ENCODE data around the gene RFC4. TPM values are rescaled to one million over a fixed set of nuclear protein-coding genes. Genes with fewer than 3 reads are reported as not detected.

Gene RFC4
- total and polyA plus RNA-seq, 2 of the 13 experiments (the other 11 are each of a cell fraction or from before 2014, with no cell fraction given), result 18.5 to 103 TPM

DNA sequence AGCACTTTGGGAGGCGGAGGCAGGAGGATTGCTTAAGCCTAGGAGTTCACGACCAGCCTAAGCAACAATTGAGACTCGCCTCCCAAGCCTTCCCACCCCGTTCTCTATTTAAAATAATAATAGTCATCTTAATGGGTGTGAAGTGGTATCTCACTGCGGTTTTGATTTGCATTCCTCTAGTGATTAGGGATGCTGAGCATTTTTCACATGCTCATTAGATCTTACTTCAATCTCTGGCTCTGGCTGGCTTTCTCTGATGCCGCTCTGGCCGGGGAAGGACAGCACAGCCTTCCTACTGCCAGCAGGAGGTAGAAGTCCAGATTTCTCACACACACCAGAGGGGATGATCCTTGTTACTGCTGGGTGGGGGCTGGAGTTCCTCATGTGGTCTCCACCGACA is 30.3 kb downstream of the RFC4 start:
- peaks cover 3 to 4% of the 10 kb centered on the region in 2 experiments; a peak in 2 of 5 replicates for H3K27me3 ChIP-seq (ENCODE audit: control insufficient read depth in 1 of 2, insufficient read depth in 2 of 2, low read length in 2 of 2)
- H3K9ac ChIP-seq (ENCODE audit: insufficient read depth, low read depth, low read length), result no peak overlapping the region
- no peaks in the 10 kb centered on the region for H3K36me3 ChIP-seq (replicated peaks in 1 of 2; ENCODE audit: control insufficient read depth in 1 of 2, insufficient read depth in 2 of 2, low read length in 2 of 2)
- DNase-seq (ENCODE audit: low spot score), result peak; percentile 29
- intact Hi-C loops (cut with micrococcal nuclease; ENCODE audit: unreplicated experiment), result no loop called here
- no TSS peak for BruUV-seq (replicated peaks)
- 48% methylated on average over 7 of the region's 8 CpGs for WGBS (ENCODE audit: low lambda C conversion rate)
- peak; percentile 93 for ATAC-seq
- POLR2A ChIA-PET, result no interaction called here
- peaks cover 23% of the 10 kb centered on the region for H3K4me1 ChIP-seq (ENCODE audit: insufficient read depth, low read length)
- H3K27ac ChIP-seq (ENCODE audit: extremely low read length, insufficient read depth, low read length), result no peak overlapping the region
- H4K20me1 ChIP-seq (ENCODE audit: insufficient read depth, low read length), result no peaks in the 10 kb centered on the region
- no peaks in the 10 kb centered on the region for H3K79me2 ChIP-seq (ENCODE audit: insufficient read depth, low read length)
- CTCF ChIA-PET (ENCODE audit: low intra/inter-chr PET ratio, low total read pairs), result no interaction called here
- peak; percentile 28 for FAIRE-seq
- peak overlapping the region; percentile 16; the same call in 1 of the 2 replicates for H3K4me2 ChIP-seq (ENCODE audit: low read depth, low read length)
- in situ Hi-C loops (cut with HindIII; ENCODE audit: extremely low pct_ligation_motif_present, low pct_unique_long_range_greater_than_20kb), result no loop called here
- H3K4me3 ChIP-seq (replicated peaks in 1 of 3; ENCODE audit: insufficient read depth in 1 of 3, low read depth in 2 of 3, low read length in 3 of 3), result no peak overlapping the region
- no peak overlapping the region for H2AFZ ChIP-seq (ENCODE audit: low read length)
- no peaks in the 10 kb centered on the region for H3K9me3 ChIP-seq (ENCODE audit: low read length)
- 0 out of 2 replicates have a peak, but pooled peaks have one; percentile 6 for TF ChIP-seq STAG1 (CRISPR knock-in tag; IDR thresholded peaks at IDR 0.05)
- no peak for TF ChIP-seq ZNF614 (CRISPR knock-in tag; IDR thresholded peaks at IDR 0.05; ENCODE audit: borderline replicate concordance)
- TF ChIP-seq CTCF (CRISPR knock-in tag; IDR thresholded peaks at IDR 0.05), result peak; percentile 53
- no peak for TF ChIP-seq SP4 (CRISPR knock-in tag; IDR thresholded peaks at IDR 0.05)
- TF ChIP-seq ZMYM3 (CRISPR knock-in tag; IDR thresholded peaks at IDR 0.05), result no peak
- peak; percentile 18; the same call in 1 of the 2 replicates for TF ChIP-seq ZFX (CRISPR knock-in tag; IDR thresholded peaks at IDR 0.05; ENCODE audit: low read depth)
- TF ChIP-seq KLF16 (CRISPR knock-in tag; IDR thresholded peaks at IDR 0.05), result no peak

Measured in HepG2 (cell line).